Limb (tissue), 2 donors: ENCODE data around the gene LRP8.

Experiments
- DNase-seq, 2 donors: peaks; one replicate each; pipeline ENCODE4 v3.0.0-alpha.2; 2016; ENCODE audit errors: extremely low spot score in 2 of 2

Gene LRP8

DNA sequence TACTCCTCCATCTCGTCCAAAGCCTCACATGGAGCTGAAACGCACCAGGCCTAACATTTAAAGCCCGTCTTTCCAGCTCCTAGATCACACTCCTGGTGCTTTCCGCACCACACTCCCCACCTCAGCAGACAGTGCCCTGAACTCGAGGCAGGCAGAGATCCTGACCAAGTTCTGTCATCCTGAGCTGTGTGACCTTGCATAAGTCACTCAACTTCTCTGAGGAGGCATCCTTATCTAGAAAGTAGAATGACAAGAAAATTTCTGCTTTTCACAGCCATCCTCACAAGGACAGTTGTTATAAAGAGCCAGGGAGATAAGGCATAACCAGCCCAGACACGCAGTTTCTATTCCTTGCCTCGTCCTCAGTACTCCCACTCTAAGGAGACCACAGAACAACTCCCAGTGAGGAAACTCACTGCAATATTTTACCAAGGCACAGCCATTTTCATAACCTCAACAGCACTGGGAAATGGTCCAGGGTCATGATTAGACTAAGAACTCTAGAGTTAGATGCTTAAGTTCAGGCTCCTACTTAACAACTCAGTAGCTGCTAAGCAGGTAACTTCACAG lies 3.1 kb downstream of the LRP8 start:
- DNase-seq: no peak

DNA sequence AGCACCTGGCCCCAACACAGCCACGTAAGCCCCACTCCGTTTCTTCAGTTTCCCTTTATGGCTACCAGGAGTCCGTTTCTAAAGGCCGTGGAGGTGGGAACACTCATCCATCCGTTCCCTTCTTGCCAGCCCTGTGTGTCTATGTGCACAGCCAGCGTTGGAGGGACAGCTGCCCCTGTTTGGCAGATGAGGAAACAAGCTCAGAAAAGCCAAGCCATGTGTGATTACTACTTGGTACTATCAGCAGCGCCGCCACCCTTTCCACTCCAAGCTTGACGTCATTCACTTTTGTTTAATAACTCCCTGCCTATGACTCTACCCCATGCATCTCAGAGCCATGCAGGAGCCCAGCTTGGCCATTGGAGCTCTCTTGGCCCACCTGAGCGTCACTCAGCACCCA lies 3.5 kb downstream of the LRP8 start:
- DNase-seq: no peak

DNA sequence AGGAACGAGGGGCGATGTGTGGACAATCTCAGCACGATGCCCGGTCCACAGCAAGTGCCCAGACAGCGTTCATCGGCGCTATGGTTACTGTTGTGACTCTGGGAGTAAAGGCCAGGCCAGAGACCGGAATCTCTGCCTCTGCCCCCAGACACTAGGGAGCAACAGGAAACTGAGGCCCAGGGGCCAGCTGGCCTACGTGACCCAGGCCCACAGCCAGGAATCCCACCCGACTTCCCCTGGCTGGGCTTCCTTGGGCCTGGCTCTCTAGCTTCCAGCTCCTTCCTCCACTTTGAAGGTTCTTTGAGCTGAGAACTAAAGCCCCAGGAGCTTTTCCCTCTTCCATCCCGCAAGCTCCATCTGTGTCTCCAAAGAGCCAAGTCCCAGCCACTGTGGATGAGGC lies 4.6 kb downstream of the LRP8 start:
- DNase-seq: no peak

DNA sequence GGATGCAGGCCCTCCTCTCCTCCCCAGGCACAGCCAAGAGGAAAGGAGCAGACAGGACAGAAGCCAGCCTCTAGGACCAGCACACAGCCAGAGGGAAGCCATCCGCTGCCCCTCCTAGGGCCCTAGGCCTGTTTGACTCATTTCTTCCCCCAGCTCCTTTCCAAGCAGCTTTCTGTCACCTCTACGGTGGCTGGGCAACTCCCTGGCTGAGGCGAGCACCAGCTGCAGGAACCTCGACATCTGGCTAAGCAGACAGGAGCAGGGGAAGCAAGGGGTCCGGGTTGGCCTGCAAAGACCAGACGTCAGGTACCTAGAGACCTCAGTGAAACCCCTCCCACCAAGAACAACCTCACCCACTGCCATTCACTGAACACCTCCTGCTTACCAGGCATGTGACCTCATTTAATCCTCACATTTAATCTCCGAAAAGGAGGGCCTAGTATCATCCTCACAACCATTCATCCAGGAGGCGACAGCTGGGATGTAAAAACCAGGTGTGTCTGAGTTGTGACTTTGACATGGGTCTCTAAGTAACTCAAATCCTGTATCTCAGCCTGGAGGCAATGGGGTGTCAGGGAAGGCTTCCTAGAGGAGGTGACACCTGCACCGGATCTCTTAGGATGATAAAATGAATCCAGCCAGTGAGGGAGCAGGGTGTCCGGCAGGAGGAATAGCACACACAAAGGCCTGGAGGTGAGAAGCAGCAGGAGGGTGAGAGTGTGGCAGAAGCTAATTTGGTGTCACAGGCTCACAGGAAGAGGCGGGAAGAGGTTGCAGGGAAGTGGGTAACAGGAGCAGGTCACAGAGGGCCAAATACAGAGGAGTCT lies 5.9 kb downstream of the LRP8 start:
- no peak for DNase-seq

DNA sequence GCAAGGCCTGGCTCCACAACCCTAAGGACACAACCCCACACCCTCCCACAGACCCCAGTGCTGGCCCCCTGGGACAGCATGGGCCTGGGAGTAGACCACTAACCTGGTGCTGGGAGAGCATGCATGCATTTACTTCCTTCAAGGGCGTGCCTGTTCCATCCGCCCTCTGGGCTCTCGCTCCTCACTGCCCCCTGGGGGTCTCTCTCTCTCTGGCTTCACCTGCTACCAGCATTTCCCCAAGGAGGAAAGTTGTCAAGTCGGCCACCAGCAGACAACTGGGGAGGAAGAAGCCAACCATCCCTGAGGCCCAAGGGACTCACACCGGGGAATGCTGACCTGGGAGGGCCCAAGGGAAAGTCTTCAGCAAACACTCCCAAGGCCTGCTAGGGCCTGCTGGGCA lies 6.5 kb downstream of the LRP8 start:
- DNase-seq: no peak

DNA sequence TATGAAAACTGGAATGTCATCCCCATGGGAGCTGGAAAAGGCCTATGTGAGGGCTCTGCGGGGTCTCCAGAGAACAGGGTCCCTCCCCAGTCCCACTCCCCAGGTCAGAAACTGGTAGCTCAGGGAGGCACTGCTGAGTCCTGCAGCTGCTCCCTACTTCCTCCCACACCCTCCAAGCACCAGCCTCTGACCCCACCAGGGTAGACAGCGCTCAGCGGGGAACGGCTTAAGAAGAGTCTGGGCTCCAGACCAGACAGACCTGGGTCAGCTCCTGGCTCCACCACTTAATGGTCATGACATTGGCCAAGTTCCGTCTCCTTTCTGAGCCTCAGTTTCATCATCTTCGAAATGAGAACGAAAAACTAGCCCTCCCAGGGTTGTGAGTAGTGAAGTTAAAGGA lies 7.2 kb downstream of the LRP8 start:
- no peak for DNase-seq

DNA sequence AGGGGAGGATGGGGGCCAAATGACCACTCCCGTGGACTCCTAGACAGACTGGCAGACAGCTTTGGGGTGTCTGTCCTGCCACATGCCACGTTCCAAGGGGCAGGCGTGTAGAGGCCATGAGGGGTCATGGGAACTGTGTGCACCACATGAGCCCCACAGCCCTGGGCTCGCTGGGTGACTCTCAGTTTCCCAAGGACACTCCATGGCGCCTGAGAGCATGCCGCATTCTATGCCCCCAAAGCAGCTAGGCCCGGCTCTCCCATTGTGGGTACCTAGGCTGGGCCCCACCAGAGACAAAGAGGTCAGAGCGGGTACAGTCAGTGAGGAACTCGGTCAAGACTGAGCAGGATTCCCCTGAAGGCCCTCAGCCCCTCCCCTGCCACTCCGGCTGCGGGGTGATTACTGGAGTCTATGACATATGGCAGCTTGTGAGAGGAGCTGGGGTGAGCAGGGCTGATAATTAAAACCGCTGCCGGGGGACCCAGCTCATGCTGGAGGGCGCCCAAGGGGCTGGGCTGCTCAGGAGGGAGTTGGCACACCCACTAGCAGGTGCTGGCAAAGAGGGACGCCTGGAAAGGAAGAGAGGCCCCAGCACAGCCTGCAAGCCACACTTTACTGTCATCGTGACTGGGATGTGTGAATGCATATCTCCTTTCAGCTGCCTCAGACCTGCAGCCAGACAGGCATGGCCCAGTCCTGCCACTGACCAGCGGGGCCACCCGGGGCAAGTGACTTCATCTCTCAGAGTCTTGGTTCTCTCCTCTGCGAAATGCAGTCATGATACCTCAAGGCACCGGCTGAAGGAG lies 8.4 kb downstream of the LRP8 start:
- no peak for DNase-seq

DNA sequence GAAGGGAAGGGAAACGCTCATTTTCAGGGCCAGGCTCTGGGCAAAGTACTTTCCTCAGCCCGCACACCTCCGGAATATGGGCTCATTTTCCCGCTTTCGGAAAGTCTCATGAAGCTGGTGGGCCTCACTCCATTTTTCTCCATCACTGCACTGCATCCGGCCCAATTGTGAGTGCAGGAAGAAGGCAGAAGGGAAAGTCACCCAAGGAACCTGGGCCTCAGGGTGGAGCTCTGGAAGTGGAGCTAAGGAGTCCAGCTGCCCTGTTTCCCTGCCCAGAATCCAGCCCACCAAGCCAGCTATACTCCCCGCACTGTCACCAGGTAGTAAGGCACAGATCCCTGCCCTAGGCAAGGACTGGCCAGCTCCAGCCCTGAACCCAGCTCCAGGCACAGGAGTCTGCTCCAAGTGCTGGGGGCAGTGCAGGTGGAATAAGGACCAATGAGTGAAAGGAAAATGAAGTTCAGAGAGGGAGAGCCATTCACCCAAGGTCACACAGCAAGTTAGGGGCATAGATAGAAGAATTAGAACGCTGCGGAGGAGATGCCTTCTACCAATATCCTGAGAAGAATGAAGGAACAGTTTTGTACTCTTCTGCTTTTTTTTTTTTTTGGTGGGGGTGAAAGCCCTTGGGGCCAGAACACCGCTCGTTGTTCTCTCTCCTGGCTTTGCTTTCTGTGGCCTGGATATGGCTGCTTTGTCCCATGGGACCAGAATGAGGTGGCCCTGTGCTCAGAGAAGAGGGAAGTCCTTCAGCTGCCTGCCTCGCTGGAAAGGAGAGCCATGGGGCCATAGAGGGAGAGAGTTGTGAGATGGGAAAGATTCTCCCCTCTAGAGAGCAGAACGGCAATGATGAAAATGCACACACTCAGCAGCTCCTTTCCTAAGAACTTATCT lies 10.0 kb downstream of the LRP8 start:
- no peak for DNase-seq

DNA sequence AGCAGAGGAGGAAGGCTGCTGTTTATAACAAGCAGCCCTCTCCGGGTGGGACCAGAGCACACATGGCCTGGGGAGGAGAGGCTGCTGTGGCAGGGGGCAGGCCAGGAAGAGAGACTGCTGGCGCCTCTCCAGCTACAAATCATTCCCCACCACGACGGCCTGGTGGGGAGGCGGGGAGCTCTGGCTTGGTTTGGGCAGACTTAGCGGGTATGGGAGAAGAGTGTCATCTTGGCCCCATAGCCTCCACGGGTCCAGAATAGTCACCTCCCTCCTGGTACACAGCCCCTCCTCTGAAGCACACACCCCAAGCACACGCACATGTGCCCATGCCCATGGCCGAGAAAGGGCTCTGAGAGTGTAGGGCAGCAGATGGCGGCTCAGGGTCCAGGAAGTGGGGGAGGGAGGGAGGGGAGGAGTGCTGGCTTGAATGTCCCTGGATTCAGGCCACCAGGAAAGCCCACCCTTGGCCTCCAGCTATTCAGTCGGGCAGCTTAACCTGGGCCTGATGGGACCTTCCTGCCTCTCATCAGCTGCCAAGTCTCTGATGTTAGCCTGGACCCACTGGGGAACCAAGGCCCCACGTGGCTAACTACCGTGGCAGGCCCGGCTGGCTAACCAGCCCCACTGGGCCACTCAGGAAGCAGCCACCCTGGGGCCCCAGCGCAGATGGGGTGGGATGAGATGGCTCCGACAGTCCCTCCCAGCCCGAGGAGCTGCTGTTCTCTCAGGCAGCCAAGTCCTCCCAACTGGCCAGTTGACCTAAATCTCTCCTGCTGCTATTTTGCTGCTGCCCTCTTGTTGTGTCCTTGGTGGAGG lies 10.9 kb downstream of the LRP8 start:
- peak; percentile 44 to 71 for DNase-seq

DNA sequence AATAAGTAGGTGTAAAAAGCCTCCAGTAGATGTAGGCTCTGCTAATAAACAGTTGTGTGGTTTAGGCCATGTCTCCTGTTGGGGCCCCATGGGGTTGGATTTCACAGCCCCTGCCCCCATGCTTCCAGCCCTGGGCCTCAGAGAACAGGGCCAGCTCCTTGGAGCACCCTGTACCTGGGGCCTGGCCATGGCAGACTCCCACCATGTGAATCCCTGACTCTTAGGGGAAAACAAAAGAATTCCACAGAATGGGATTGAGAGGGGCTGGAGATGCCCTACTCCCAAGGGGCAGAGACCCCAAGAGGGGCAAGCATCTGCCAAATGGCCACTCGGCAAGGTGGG lies 11.5 kb downstream of the LRP8 start:
- no peak for DNase-seq

DNA sequence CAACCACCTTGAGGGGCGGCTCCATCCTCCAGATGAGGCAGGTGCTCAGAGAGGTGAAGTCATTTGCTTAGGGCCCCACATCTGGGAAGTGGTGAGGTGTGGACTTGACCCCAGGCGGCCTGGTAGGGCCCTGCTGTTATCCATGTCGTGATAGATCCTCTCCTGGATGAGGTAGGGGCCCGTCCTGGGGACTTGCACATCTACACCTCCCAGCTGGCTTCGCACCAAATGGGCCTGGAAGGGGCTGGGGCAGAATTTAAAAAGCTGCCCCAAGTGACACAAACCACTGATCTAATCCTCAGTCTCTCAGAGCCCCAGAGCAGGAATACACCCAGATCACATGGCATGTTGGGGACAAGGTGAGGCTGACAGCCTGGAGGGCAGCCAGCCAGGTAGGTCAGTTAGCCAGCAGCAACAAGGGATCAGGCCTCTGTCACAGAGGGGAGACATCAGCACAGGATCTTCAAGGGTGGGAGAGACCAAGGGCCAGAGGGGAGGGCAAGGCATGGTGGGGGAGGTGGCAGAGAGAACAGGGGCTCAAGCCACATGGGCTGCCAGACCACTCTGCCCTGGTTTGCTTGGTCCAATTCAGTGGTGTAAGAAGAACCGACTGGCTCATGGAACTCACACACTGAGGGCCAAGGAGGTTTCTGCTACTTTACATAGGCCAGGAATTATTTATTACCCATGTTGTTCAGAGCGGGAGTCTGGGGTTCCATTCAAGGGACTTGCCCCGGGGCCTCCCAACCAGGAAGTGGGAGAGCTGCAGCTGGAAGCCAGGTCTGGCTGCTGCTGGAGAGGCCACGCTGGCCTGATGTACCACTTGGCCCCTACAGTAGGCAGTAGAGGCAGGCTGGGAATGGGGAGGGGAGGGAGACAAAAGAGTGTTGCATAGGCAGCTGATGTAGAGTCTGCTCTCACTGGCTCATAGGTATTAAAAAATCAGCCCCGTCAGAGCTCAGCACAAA lies 12.1 kb downstream of the LRP8 start:
- DNase-seq: no peak

DNA sequence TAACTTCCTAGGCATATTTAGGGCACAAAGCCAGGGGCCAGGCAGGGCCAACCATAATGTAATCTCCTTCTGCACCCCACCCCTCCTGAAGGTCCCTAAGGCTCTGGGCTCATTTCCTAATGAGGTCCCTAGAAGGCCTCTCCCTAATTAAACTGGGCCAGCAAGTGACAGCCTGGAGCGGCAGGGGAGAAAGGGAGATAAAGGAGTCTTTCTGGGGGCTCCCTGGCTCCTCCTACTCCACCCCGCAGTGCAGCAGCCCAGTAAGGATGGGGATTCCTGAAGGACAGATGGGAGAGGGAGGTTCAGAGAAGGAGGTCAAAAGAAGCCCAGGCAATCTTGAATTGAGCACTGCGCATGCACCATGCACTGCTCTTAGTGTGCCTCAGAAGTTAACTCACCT lies 12.8 kb downstream of the LRP8 start:
- no peak for DNase-seq

DNA sequence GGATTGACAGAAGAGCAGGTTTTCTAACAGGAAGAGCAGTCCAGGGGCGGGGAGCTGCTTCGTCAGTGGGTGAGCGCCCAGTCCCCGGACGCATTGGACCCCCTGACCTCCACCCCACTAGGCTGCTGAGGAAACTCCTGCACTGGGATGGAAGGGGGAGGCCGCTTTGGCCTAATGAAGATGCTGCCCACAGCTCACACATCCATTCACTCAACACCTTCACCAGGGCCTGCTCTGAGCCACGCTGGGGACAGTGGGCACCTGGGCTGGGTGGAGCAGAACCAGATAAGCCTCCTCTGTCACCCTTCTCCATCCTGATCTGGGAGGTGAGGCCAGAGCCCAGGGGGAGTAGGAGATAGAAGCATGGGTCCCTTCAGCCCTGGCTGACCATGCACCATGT lies 13.3 kb downstream of the LRP8 start:
- DNase-seq: no peak

DNA sequence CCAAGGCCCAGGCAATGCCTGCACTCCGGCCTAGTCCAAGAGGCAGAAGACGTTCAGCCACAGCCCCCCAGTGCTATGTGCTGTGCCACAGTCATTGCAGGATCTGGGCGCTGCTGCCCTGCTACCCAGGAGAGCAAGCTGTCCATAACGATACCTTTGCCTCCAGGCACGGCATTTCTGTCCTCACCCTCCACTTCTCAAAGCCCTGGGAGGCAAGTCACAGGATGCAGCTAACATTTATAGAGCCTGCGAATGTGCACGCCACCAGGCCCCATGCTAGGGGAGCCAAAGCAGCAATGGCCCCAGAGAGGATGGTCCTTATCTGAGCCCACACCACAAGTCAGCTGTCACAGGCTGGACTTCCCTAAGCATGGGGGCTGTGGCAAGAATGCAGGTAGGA lies 13.8 kb downstream of the LRP8 start:
- no peak for DNase-seq

DNA sequence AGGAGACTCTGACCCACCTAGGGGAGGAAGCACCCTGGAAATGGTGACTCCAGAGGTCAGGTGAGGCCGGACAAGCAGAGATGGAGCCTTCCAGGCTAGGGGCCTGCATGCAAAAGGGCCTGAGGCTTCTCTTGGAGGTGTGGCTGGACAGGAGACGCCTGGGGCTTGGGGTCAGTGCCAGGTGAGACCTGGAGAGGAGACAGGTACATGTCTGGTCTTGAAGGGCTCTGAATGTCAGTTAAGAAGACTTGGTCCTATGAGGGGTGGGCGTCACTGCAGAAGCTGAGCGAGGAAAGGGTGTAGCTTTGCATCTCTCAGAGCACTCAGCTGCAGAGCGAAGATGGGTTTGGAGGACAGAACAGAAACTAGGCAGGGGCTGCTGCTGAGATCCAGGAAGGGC lies 14.3 kb downstream of the LRP8 start:
- DNase-seq: no peak

DNA sequence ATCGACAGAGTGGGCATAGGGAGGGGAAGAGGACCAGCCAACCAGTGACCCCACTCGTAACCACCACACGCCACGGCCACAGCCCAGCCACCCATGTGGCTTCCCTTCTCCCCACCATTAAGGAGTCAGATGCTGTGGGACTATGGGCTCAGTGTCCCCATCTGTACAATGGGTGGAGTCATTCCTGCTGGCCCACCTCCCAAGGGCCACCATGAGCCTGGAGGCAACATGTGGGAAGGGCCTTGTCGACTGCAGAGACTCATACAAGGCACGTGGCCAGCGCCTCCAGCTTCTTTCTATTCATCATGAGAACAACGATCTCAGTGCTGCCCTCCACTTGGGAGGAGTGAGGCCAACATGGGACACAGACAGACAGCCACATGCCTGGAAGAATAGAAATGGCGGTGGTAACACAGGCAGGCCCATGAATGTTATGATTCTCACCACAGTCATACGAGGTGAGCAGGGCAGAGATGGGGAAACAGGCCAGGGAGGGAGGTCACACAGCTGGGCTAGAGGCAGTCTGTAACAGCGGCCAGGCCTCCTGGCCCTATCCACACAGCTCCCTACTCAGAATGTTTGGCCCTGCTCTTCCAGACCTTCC lies 16.1 kb downstream of the LRP8 start:
- DNase-seq: no peak

DNA sequence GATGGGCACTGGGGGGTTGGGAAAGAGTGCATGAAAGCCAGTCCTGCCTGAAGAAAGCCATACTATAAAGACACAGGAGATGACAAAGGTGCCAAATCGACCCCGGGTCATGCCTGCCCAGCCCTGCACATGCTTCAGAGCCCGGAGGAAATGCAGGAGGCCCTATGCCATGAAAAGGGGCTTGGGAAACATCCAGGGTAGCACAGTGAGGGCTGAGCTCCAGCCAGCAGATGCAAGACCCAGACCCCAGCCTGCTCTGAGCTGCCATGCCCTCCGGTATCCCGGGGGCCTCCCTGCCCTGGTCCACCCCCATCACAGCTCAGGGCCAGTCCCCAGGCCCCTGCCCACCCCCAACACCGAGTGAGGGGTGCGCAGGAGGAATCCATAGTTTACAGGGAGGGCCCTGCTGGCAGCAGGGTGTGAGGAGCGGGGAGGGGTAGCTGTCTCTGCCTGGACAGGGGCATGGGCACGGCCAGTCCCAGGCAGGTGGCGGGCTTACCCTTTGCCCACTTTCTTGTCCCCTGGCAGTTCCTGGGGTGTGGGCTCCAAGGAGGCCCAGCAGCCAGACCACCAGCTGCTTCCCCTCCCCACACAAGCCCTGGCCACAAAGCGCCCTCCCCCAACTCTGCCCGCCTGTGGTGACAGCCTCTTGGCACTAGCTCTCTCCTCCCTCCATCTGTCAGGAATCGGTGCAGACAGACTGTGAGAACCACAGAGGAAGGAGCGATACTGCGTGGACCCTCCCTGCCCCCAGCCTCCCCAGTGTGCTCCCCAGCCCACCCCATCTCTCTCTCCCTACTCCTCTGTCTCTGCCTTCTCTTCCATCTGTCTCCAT lies 16.8 kb downstream of the LRP8 start:
- DNase-seq: peak in 1 of 2 donors; percentile 59

DNA sequence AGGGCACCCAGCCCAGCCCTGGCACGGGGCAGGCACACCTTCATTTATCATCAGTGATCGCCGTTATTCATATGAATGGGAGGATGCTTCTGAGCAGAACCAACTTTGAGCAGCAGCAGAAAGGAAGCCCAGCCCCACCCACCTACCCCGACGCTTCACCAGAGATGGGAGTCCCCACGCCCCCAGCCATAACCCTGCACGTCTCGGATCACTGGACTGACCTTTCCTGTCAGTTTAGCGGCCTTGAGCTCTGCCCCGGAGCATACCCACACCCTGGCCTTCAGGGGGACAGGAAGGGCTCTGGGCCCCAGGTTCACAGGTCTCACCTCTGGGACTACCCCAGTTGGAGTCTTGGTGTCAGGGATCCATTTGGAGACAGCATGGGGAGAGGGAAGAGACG lies 18.1 kb downstream of the LRP8 start:
- no peak for DNase-seq
